GM23338 (cell line): ENCODE results near the gene PIEZO2. TPM values are rescaled to one million over a fixed set of nuclear protein-coding genes. Genes with fewer than 3 reads are reported as not detected.
A peak's percentile ranks its signal among the peaks of the same experiment; 100 is the strongest.

Experiments used
- ATAC-seq: fragments of 200-7000 bp; cut with Tn5 transposase; 3 replicates; pipeline ENCODE4 v1.9.1; 2020
- DNase-seq: peaks from one replicate; pipeline ENCODE4 v3.0.0-alpha.2; 2015; ENCODE audit warnings: low spot score
- H2AFZ ChIP-seq: fragments of 200-600 bp; sonication (generic); 2 replicates; pipeline ENCODE4 v1.8.0; 2016; ENCODE audit warnings: antibody characterized with exemption, mild to moderate bottlenecking, moderate library complexity
- H3F3A ChIP-seq: fragments of 200-600 bp; sonication (generic); replicated peaks from 2 replicates; pipeline ENCODE4 v1.8.0; 2017; ENCODE audit warnings: antibody characterized with exemption, mixed run types, low read depth
- H3K27ac ChIP-seq: fragments of 200-600 bp; sonication (generic); 2 replicates; pipeline ENCODE4 v1.6.1; 2016; ENCODE audit warnings: low read depth
- H3K27me3 ChIP-seq: fragments of 200-600 bp; sonication (generic); 2 replicates; pipeline ENCODE4 v1.8.0; 2016; ENCODE audit warnings: mild to moderate bottlenecking, mixed run types, moderate library complexity; ENCODE audit not compliant: insufficient read depth
- H3K36me3 ChIP-seq: fragments of 200-600 bp; sonication (generic); 2 replicates; pipeline ENCODE4 v1.8.0; 2016; ENCODE audit warnings: mild to moderate bottlenecking; ENCODE audit not compliant: insufficient read depth
- H3K4me1 ChIP-seq: fragments of 200-600 bp; sonication (generic); 2 replicates; pipeline ENCODE4 v1.8.0; 2016; ENCODE audit warnings: mild to moderate bottlenecking, moderate library complexity; ENCODE audit not compliant: insufficient read depth
- H3K4me2 ChIP-seq: fragments of 200-600 bp; sonication (generic); 2 replicates; pipeline ENCODE4 v1.7.1; 2017; ENCODE audit warnings: mixed run types
- H3K4me3 ChIP-seq: fragments of 200-600 bp; sonication (generic); 2 replicates; pipeline ENCODE4 v1.6.1; 2016; ENCODE audit warnings: mixed run types
- H3K79me2 ChIP-seq: fragments of 200-600 bp; sonication (generic); replicated peaks from 2 replicates; pipeline ENCODE4 v1.8.0; 2017; ENCODE audit warnings: mild to moderate bottlenecking; ENCODE audit not compliant: insufficient read depth
- H3K9me2 ChIP-seq: fragments of 200-600 bp; sonication (generic); 2 replicates; pipeline ENCODE4 v1.8.0; 2017; ENCODE audit not compliant: insufficient read depth
- H4K20me1 ChIP-seq: fragments of 200-600 bp; sonication (generic); replicated peaks from 2 replicates; pipeline ENCODE4 v1.8.0; 2017; ENCODE audit warnings: mild to moderate bottlenecking; ENCODE audit not compliant: insufficient read depth
- H3K27ac Mint-ChIP-seq: 2 replicates; pipeline ENCODE4 v1.8.0; 2020; ENCODE audit warnings: inconsistent platforms, mild to moderate bottlenecking, moderate library complexity, mixed read lengths
- H3K27me3 Mint-ChIP-seq: 3 replicates; pipeline ENCODE4 v1.8.0; 2022; ENCODE audit warnings: low read depth, mild to moderate bottlenecking, moderate library complexity, mixed read lengths, inconsistent platforms; ENCODE audit not compliant: insufficient read depth, poor library complexity
- H3K36me3 Mint-ChIP-seq: 3 replicates; pipeline ENCODE4 v1.8.0; 2021; ENCODE audit warnings: low read depth, mild to moderate bottlenecking, inconsistent platforms, moderate library complexity, mixed read lengths
- H3K4me1 Mint-ChIP-seq: 3 replicates; pipeline ENCODE4 v1.8.0; 2020; ENCODE audit warnings: mild to moderate bottlenecking, inconsistent platforms, mixed read lengths
- H3K4me3 Mint-ChIP-seq: 3 replicates; pipeline ENCODE4 v1.8.0; 2021; ENCODE audit warnings: moderate library complexity, mild to moderate bottlenecking, inconsistent platforms, mixed read lengths
- H3K9me3 Mint-ChIP-seq: 3 replicates; pipeline ENCODE4 v1.8.0; 2020; ENCODE audit warnings: moderate library complexity, mild to moderate bottlenecking, inconsistent platforms, mixed read lengths
- CREB1 ChIP-seq: fragments of 250-450 bp; sonication (Bioruptor Pico); IDR thresholded peaks from 2 replicates; pipeline ENCODE4 v1.5.0; 2020; ENCODE audit warnings: low read depth, mild to moderate bottlenecking, moderate library complexity
- EZH2 ChIP-seq: fragments of 200-600 bp; sonication (generic); IDR thresholded peaks from one replicate; pipeline ENCODE4 v1.8.0; 2017; ENCODE audit warnings: antibody characterized with exemption, mild to moderate bottlenecking, low read depth; ENCODE audit not compliant: unreplicated experiment
- EZH2phosphoT487 ChIP-seq: fragments of 200-600 bp; sonication (generic); IDR thresholded peaks from one replicate; pipeline ENCODE4 v1.8.1; 2018; ENCODE audit warnings: antibody characterized with exemption; ENCODE audit not compliant: unreplicated experiment
- JUNB ChIP-seq: IDR thresholded peaks from one replicate; pipeline ENCODE4 v1.6.1; 2016; ENCODE audit warnings: antibody characterized with exemption; ENCODE audit not compliant: unreplicated experiment
- NANOG ChIP-seq: IDR thresholded peaks from 2 replicates; pipeline ENCODE4 v1.6.1; 2016; ENCODE audit warnings: antibody characterized with exemption, borderline replicate concordance
- POLR2AphosphoS5 ChIP-seq: IDR thresholded peaks from 2 replicates; pipeline ENCODE4 v1.6.1; 2016; ENCODE audit warnings: antibody characterized with exemption, low read depth
- STAT1 ChIP-seq: IDR thresholded peaks from one replicate; pipeline ENCODE4 v1.6.1; 2016; ENCODE audit warnings: antibody characterized with exemption; ENCODE audit not compliant: unreplicated experiment
- ZNF114 ChIP-seq: fragments of 250-450 bp; sonication (Bioruptor Pico); IDR thresholded peaks from 2 replicates; pipeline ENCODE4 v1.5.0; 2020; ENCODE audit warnings: mild to moderate bottlenecking, moderate library complexity
- ZNF331 ChIP-seq: fragments of 250-450 bp; sonication (Bioruptor Pico); IDR thresholded peaks from 2 replicates; pipeline ENCODE4 v1.5.0; 2020; ENCODE audit warnings: low read depth, mild to moderate bottlenecking, moderate library complexity
- ZNF462 ChIP-seq: fragments of 250-450 bp; sonication (Bioruptor Pico); IDR thresholded peaks from 2 replicates; pipeline ENCODE4 v1.5.0; 2020; ENCODE audit warnings: mild to moderate bottlenecking, moderate library complexity
- polyA plus RNA-seq: library from polyadenylated mRNA; unstranded; fragments of >200 nt; fragmentation: Nextera tagmentation; extraction: Ambion mirVana; gene quantifications from 2 replicates; pipeline ENCODE4 v1.2.1, GENCODE V29; 2016
- total RNA-seq: library from RNA; depleted of rRNA; stranded (reverse); fragments of >200 nt; shearing (Covaris generic); gene quantifications from 2 replicates; pipeline ENCODE4 v1.2.3, GENCODE V29; 2014
- TF ChIP-seq, protein P1 (sequence below), 2 experiments: fragments of 200-600 bp in 1 of 2; sonication (generic) in 1 of 2; conservative IDR thresholded peaks; 2 replicates each; pipeline versions ENCODE4 v1.5.1 to v1.6.1; 2016 to 2017; ENCODE audit warnings: antibody characterized with exemption in 2 of 2, low read depth in 2 of 2, mild to moderate bottlenecking in 2 of 2, moderate library complexity in 1 of 2
- TF ChIP-seq, protein P2 (sequence below): IDR thresholded peaks from one replicate; pipeline ENCODE4 v1.6.1; 2018; ENCODE audit warnings: antibody characterized with exemption; ENCODE audit not compliant: unreplicated experiment
- TF ChIP-seq, protein P3 (sequence below): IDR thresholded peaks from 2 replicates; pipeline ENCODE4 v1.6.1; 2016; ENCODE audit warnings: antibody characterized with exemption

PIEZO2 gene
- total and polyA plus RNA-seq, 2 experiments from 2014 or later = 4.8 to 8.2 TPM

DNA sequence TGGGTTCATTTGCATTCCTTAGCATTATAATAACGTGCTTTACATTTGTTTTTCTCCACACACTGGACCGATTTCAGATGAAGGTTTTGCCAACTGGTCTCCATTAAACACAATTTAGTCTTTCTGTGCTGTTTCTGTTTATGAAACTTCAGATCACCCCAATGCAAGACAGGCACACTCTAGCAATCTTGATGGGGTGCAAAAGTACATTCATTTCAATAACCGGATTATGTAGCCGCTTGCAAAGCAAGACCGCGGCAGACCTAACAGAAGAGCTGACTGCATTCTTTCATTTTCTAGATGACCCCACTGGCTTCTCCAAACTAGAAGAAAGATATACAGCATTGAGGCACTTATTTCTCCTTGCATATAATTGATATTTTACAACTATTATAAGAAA is 301.5 kb downstream of the PIEZO2 start:
- Histone ChIP-seq H3K9me2 (no peaks in the 10 kb centered on the region), H3K4me1 (peaks cover 22% of the 10 kb centered on the region), H3K79me2 (no peaks in the 10 kb centered on the region), H3K4me2 (peak overlapping the region; percentile 46), H4K20me1 (no peaks in the 10 kb centered on the region), H2AFZ (no peak overlapping the region), H3K36me3 (no peaks in the 10 kb centered on the region), H3K4me3 (0 out of 2 replicates have a peak overlapping the region, but pooled peaks have one; percentile 9), H3K27ac (no peak overlapping the region), H3F3A (no peaks in the 10 kb centered on the region), H3K27me3 (no peaks in the 10 kb centered on the region)
- Mint-ChIP-seq H3K27ac (peak overlapping the region; percentile 55; the same call in 1 of the 2 replicates), H3K9me3 (peaks cover 8% of the 10 kb centered on the region), H3K4me1 (peaks cover 38% of the 10 kb centered on the region), H3K4me3 (peak overlapping the region; percentile 17; the same call in 2 of the 3 replicates), H3K27me3 (peaks cover 1% of the 10 kb centered on the region), H3K36me3 (peaks cover 18% of the 10 kb centered on the region)
- DNase-seq = no peak
- no peak for TF ChIP-seq JUNB
- TF ChIP-seq EZH2 = no peak
- no peak for TF ChIP-seq POLR2AphosphoS5
- no peak for TF ChIP-seq STAT1
- TF ChIP-seq ZNF331 (CRISPR knock-in tag) = no peak
- no peak for TF ChIP-seq ZNF114
- TF ChIP-seq, protein P1, sequence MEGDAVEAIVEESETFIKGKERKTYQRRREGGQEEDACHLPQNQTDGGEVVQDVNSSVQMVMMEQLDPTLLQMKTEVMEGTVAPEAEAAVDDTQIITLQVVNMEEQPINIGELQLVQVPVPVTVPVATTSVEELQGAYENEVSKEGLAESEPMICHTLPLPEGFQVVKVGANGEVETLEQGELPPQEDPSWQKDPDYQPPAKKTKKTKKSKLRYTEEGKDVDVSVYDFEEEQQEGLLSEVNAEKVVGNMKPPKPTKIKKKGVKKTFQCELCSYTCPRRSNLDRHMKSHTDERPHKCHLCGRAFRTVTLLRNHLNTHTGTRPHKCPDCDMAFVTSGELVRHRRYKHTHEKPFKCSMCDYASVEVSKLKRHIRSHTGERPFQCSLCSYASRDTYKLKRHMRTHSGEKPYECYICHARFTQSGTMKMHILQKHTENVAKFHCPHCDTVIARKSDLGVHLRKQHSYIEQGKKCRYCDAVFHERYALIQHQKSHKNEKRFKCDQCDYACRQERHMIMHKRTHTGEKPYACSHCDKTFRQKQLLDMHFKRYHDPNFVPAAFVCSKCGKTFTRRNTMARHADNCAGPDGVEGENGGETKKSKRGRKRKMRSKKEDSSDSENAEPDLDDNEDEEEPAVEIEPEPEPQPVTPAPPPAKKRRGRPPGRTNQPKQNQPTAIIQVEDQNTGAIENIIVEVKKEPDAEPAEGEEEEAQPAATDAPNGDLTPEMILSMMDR (conservative IDR thresholded peaks at IDR 0.05; ENCODE audit: low read depth in 2 of 2) = no peak
- TF ChIP-seq, protein P2, sequence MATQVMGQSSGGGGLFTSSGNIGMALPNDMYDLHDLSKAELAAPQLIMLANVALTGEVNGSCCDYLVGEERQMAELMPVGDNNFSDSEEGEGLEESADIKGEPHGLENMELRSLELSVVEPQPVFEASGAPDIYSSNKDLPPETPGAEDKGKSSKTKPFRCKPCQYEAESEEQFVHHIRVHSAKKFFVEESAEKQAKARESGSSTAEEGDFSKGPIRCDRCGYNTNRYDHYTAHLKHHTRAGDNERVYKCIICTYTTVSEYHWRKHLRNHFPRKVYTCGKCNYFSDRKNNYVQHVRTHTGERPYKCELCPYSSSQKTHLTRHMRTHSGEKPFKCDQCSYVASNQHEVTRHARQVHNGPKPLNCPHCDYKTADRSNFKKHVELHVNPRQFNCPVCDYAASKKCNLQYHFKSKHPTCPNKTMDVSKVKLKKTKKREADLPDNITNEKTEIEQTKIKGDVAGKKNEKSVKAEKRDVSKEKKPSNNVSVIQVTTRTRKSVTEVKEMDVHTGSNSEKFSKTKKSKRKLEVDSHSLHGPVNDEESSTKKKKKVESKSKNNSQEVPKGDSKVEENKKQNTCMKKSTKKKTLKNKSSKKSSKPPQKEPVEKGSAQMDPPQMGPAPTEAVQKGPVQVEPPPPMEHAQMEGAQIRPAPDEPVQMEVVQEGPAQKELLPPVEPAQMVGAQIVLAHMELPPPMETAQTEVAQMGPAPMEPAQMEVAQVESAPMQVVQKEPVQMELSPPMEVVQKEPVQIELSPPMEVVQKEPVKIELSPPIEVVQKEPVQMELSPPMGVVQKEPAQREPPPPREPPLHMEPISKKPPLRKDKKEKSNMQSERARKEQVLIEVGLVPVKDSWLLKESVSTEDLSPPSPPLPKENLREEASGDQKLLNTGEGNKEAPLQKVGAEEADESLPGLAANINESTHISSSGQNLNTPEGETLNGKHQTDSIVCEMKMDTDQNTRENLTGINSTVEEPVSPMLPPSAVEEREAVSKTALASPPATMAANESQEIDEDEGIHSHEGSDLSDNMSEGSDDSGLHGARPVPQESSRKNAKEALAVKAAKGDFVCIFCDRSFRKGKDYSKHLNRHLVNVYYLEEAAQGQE = no peak
- no peak for TF ChIP-seq EZH2phosphoT487
- TF ChIP-seq ZNF462 (CRISPR knock-in tag) = no peak
- TF ChIP-seq, protein P3, sequence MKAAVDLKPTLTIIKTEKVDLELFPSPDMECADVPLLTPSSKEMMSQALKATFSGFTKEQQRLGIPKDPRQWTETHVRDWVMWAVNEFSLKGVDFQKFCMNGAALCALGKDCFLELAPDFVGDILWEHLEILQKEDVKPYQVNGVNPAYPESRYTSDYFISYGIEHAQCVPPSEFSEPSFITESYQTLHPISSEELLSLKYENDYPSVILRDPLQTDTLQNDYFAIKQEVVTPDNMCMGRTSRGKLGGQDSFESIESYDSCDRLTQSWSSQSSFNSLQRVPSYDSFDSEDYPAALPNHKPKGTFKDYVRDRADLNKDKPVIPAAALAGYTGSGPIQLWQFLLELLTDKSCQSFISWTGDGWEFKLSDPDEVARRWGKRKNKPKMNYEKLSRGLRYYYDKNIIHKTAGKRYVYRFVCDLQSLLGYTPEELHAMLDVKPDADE = no peak
- TF ChIP-seq CREB1 (CRISPR knock-in tag) = no peak
- TF ChIP-seq NANOG = no peak
- no peak for ATAC-seq
